ENCODE results near the gene ZBTB43. TPM values are rescaled to one million over a fixed set of nuclear protein-coding genes. Genes with fewer than 3 reads are reported as not detected.

Gene ZBTB43
- total RNA-seq, 2 experiments from 2014 or later, result 4.1 to 6.4 TPM

GRCh38 chr9:126799034-126799433 is 5.8 kb upstream of the ZBTB43 start:
- Histone ChIP-seq H3K27ac (ENCODE audit: low read depth, low read length, poor library complexity, severe bottlenecking) (no peak overlapping the region), H3K9me3 (ENCODE audit: low read length) (no peaks in the 10 kb centered on the region), H3K36me3 (ENCODE audit: insufficient read depth, low read length) (no peaks in the 10 kb centered on the region), H3K4me2 (ENCODE audit: low read length) (no peak overlapping the region), H3K4me3 (ENCODE audit: low read depth, low read length, poor library complexity, severe bottlenecking) (no peak overlapping the region), H2AFZ (ENCODE audit: low read length) (no peak overlapping the region), H3K9me2 (ENCODE audit: insufficient read depth, low read length) (no peaks in the 10 kb centered on the region), H3K4me1 (ENCODE audit: insufficient read depth, low read length, poor library complexity, severe bottlenecking) (no peaks in the 10 kb centered on the region), H4K20me1 (ENCODE audit: insufficient read depth, low read length) (no peaks in the 10 kb centered on the region), H3K79me2 (ENCODE audit: insufficient read depth, low read depth, low read length) (no peaks in the 10 kb centered on the region)
- no peak for DNase-seq (ENCODE audit: low spot score)
- BruUV-seq (replicated peaks), result no TSS peak
- ChIA-PET POLR2A (interaction anchor here (0.6 kb wide), 1 partner anchor 27 kb away, joined by 3 read pairs; no protein-coding TSS in a partner anchor), CTCF (ENCODE audit: unreplicated experiment) (no interaction called here)
- no peak for TF ChIP-seq CTCF (conservative IDR thresholded peaks at IDR 0.05; ENCODE audit: low read length)
- TF ChIP-seq EZH2phosphoT487 (IDR thresholded peaks at IDR 0.05; ENCODE audit: borderline replicate concordance, low read depth, low read length), result no peak
- intact Hi-C loops (cut with micrococcal nuclease; ENCODE audit: unreplicated experiment), result no loop called here

GRCh38 chr9:126802318-126803059 is 2.4 kb upstream of the ZBTB43 start:
- no peaks in the 10 kb centered on the region for H4K20me1 ChIP-seq (ENCODE audit: insufficient read depth, low read length)
- no peak for DNase-seq (ENCODE audit: low spot score)
- no peak overlapping the region for H2AFZ ChIP-seq (ENCODE audit: low read length)
- BruUV-seq (replicated peaks), result no TSS peak
- H3K4me2 ChIP-seq (ENCODE audit: low read length), result no peak overlapping the region
- peaks cover 23% of the 10 kb centered on the region for H3K4me1 ChIP-seq (ENCODE audit: insufficient read depth, low read length, poor library complexity, severe bottlenecking)
- ChIA-PET POLR2A (interaction anchor here (0.6 to 1.3 kb wide), 3 partner anchors 9 to 1262 kb away, joined by 3 read pairs; no protein-coding TSS in a partner anchor), CTCF (ENCODE audit: unreplicated experiment) (no interaction called here)
- H3K27ac ChIP-seq (ENCODE audit: low read depth, low read length, poor library complexity, severe bottlenecking), result no peak overlapping the region
- no peaks in the 10 kb centered on the region for H3K9me2 ChIP-seq (ENCODE audit: insufficient read depth, low read length)
- H3K79me2 ChIP-seq (ENCODE audit: insufficient read depth, low read depth, low read length), result peaks cover 22% of the 10 kb centered on the region; the same call in 1 of the 2 replicates
- no peak overlapping the region for H3K4me3 ChIP-seq (ENCODE audit: low read depth, low read length, poor library complexity, severe bottlenecking)
- H3K9me3 ChIP-seq (ENCODE audit: low read length), result no peaks in the 10 kb centered on the region
- H3K36me3 ChIP-seq (ENCODE audit: insufficient read depth, low read length), result no peaks in the 10 kb centered on the region
- intact Hi-C loops (cut with micrococcal nuclease; ENCODE audit: unreplicated experiment), result loop anchor here (10.0 kb wide), 1 partner anchor 112 kb away; the partner anchor contains the start of gene RALGPS1
- TF ChIP-seq CTCF (conservative IDR thresholded peaks at IDR 0.05; ENCODE audit: low read length), result no peak
- no peak for TF ChIP-seq EZH2phosphoT487 (IDR thresholded peaks at IDR 0.05; ENCODE audit: borderline replicate concordance, low read depth, low read length)

GRCh38 chr9:126804198-126804695 is 593 bp upstream of the ZBTB43 start:
- Histone ChIP-seq H3K4me2 (ENCODE audit: low read length) (peak overlapping the region; percentile 84), H3K4me3 (ENCODE audit: low read depth, low read length, poor library complexity, severe bottlenecking) (peak overlapping the region; percentile 82)

More at GRCh38 chr9:126804198-126804695, 593 bp upstream of the ZBTB43 start:
- ChIA-PET POLR2A (interaction anchor here (1.0 to 1.7 kb wide), 4 partner anchors 8 to 647 kb away, joined by 3 to 6 read pairs (median 3); partner anchors contain the start of genes LRSAM1 and RPL12), CTCF (ENCODE audit: unreplicated experiment) (no interaction called here)
- H3K4me1 ChIP-seq (ENCODE audit: insufficient read depth, low read length, poor library complexity, severe bottlenecking), result peaks cover 23% of the 10 kb centered on the region
- H3K79me2 ChIP-seq (ENCODE audit: insufficient read depth, low read depth, low read length), result peaks cover 35% of the 10 kb centered on the region; the same call in 1 of the 2 replicates
- no peak overlapping the region for H3K27ac ChIP-seq (ENCODE audit: low read depth, low read length, poor library complexity, severe bottlenecking)
- peaks cover 7% of the 10 kb centered on the region; the same call in 1 of the 2 replicates for H3K36me3 ChIP-seq (ENCODE audit: insufficient read depth, low read length)
- H3K9me3 ChIP-seq (ENCODE audit: low read length), result no peaks in the 10 kb centered on the region
- no TSS peak for BruUV-seq (replicated peaks)
- DNase-seq (ENCODE audit: low spot score), result no peak
- H2AFZ ChIP-seq (ENCODE audit: low read length), result peak overlapping the region; percentile 96
- H3K9me2 ChIP-seq (ENCODE audit: insufficient read depth, low read length), result no peaks in the 10 kb centered on the region
- TF ChIP-seq CTCF (conservative IDR thresholded peaks at IDR 0.05; ENCODE audit: low read length) (no peak), EZH2phosphoT487 (IDR thresholded peaks at IDR 0.05; ENCODE audit: borderline replicate concordance, low read depth, low read length) (no peak)
- intact Hi-C loops (cut with micrococcal nuclease; ENCODE audit: unreplicated experiment), result loop anchor here (10.0 kb wide), 1 partner anchor 111 kb away; the partner anchor contains the start of gene RALGPS1
- no peaks in the 10 kb centered on the region for H4K20me1 ChIP-seq (ENCODE audit: insufficient read depth, low read length)

Measured in OCI-LY7 (cell line).